Tibial nerve (tissue), 4 donors: ENCODE results near the gene NKAPL.

Source experiments
- EP300 ChIP-seq, 2 donors: sonication (generic); formaldehyde crosslinking; IDR thresholded peaks; one replicate each; pipeline ENCODE4 v1.6.1; 2017; ENCODE audit warnings: antibody characterized with exemption in 2 of 2, mild to moderate bottlenecking in 1 of 2
- POLR2A ChIP-seq, 2 donors: fragments of 450-650 bp; IDR thresholded peaks; one replicate each; pipeline ENCODE4 v1.6.1; 2017; ENCODE audit warnings: antibody characterized with exemption in 2 of 2, mild to moderate bottlenecking in 2 of 2, moderate library complexity in 2 of 2
- TF ChIP-seq, protein P1 (sequence below), 5 experiments: fragments of 200-600 bp in 3 of 5; fragments of 450-650 bp in 2 of 5; sonication (generic) in 3 of 5; IDR thresholded peaks; one replicate each; pipeline ENCODE4 v1.5.1; 2016 to 2019; ENCODE audit warnings: antibody characterized with exemption in 5 of 5, mild to moderate bottlenecking in 3 of 5, moderate library complexity in 2 of 5

DNA sequence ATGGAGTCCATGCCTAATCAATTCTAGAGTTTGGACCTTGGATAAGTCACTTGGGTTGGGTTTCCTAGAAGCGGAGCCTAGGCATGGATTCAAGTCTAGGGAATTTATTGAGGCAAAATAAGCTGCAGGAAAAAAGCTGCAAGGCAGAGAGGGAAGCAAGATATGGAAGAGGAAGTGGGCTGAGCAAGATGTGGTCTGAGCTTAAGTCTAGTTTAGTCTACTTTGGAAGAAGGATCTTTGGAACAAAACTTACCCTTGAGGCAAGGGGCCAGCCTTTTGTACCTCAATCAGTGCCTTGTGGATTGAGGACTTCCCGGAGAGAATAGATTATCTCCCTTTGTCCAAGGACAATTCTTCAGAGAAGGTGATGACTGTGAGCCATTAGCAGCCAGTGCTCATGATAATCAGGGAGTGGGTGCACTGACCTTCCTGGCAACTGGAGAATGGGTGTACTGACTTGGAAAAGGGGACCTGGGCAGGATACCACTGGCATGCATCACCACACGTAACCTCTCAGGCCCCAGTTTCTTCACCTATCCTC lies 23.1 kb upstream of the NKAPL start:
- TF ChIP-seq POLR2A (IDR thresholded peaks at IDR 0.05), result no peak
- TF ChIP-seq, protein P1, sequence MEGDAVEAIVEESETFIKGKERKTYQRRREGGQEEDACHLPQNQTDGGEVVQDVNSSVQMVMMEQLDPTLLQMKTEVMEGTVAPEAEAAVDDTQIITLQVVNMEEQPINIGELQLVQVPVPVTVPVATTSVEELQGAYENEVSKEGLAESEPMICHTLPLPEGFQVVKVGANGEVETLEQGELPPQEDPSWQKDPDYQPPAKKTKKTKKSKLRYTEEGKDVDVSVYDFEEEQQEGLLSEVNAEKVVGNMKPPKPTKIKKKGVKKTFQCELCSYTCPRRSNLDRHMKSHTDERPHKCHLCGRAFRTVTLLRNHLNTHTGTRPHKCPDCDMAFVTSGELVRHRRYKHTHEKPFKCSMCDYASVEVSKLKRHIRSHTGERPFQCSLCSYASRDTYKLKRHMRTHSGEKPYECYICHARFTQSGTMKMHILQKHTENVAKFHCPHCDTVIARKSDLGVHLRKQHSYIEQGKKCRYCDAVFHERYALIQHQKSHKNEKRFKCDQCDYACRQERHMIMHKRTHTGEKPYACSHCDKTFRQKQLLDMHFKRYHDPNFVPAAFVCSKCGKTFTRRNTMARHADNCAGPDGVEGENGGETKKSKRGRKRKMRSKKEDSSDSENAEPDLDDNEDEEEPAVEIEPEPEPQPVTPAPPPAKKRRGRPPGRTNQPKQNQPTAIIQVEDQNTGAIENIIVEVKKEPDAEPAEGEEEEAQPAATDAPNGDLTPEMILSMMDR (IDR thresholded peaks at IDR 0.05), result no peak
- TF ChIP-seq EP300 (IDR thresholded peaks at IDR 0.05), result no peak
